Measurements from ENCODE around the gene TNN. TPM values are rescaled to one million over a fixed set of nuclear protein-coding genes. Genes with fewer than 3 reads are reported as not detected.

Gene TNN
- total and polyA plus RNA-seq, 11 donors = 0.03 to 0.59 (median 0.12) TPM; not detected in 3

DNA sequence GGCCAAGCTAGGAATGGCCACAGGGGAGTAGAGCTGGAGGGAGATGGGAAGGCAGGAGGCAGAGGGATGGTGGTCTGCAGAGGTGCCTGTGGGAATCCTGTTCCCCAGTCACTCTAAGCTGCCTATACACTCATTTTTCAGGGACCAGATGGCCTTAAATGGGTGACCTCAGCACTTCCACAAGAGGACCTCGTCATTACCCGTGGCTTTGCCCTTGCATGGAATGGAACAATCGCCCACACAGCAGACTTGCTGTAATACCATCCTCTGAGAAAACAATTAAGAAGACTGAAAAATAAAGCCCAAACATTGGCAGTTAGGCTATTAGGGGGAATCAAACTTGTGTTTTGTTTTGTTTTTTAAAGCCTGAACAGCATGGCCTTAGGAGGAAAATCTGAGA lies 12.9 kb upstream of the TNN start:
- H3K4me3 ChIP-seq = no peak overlapping the region
- intact Hi-C loops (cut with DNase I) = no loop called here
- no peaks in the 10 kb centered on the region for H3K36me3 ChIP-seq
- 78 to 81% (median 81%) methylated on average over 3 of the region's 3 CpGs for whole genome bisulfite sequencing, 4 donors
- DNase-seq (no peak), ATAC-seq (no peak)
- peaks cover 0 to 9% (median 0%) of the 10 kb centered on the region in 9 donors for H3K27me3 ChIP-seq
- peaks cover 0 to 18% (median 0%) of the 10 kb centered on the region in 12 donors for H3K9me3 ChIP-seq
- TF ChIP-seq CTCF (IDR thresholded peaks at IDR 0.05) = no peak
- TF ChIP-seq POLR2A (IDR thresholded peaks at IDR 0.05) = no peak
- H3K27ac ChIP-seq = no peak overlapping the region
- H3K4me1 ChIP-seq = no peaks in the 10 kb centered on the region

DNA sequence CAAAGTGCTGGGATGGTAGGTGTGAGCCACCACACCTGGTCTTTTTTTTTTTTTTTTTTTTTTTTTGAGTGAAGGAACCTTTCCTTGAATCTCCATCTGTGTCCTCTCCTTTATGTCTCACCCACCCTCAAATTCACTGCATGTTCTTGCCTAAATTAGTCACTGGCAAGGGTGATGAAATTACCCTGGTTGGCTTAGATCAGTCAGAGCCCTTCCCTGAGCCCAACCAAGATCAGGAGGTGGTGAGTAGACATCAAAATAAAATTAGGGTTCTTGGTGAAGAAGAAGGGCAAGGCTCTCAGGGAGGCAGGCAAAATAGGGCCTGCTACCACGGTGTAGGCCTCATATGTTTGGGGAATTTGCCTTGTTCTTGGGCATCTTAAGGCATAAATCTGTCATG lies 5.3 kb upstream of the TNN start:
- 84 to 89% (median 86%) methylated on average over 1 of the region's 1 CpG for WGBS, 4 donors
- Histone ChIP-seq H3K9me3 (peaks cover 0 to 9% (median 0%) of the 10 kb centered on the region in 12 donors), H3K4me3 (no peak overlapping the region), H3K4me1 (no peaks in the 10 kb centered on the region), H3K27ac (no peak overlapping the region), H3K27me3 (no peaks in the 10 kb centered on the region), H3K36me3 (no peaks in the 10 kb centered on the region)
- intact Hi-C loops (cut with DNase I) = no loop called here
- no peak for ATAC-seq
- DNase-seq = no peak
- no peak for TF ChIP-seq CTCF (IDR thresholded peaks at IDR 0.05)
- TF ChIP-seq POLR2A (IDR thresholded peaks at IDR 0.05) = no peak

GRCh38 chr1:175062858-175063257 lies 4.8 kb upstream of the TNN start:
- no peak for DNase-seq
- intact Hi-C loops (cut with DNase I) = no loop called here
- Histone ChIP-seq H3K9me3 (peaks cover 0 to 8% (median 0%) of the 10 kb centered on the region in 12 donors), H3K4me1 (no peaks in the 10 kb centered on the region), H3K4me3 (no peak overlapping the region), H3K36me3 (no peaks in the 10 kb centered on the region), H3K27me3 (no peaks in the 10 kb centered on the region), H3K27ac (no peak overlapping the region)
- TF ChIP-seq POLR2A (IDR thresholded peaks at IDR 0.05) (no peak), CTCF (IDR thresholded peaks at IDR 0.05) (no peak)
- no peak for ATAC-seq
- 51 to 61% (median 58%) methylated on average over 2 of the region's 2 CpGs for WGBS, 4 donors

- Histone ChIP-seq H3K27ac (peak overlapping the region in 6 of 12 donors; percentile 1 to 56 (median 18)), H3K4me3 (no peak overlapping the region), H3K27me3 (peaks cover 0 to 12% (median 0%) of the 10 kb centered on the region in 9 donors), H3K36me3 (no peaks in the 10 kb centered on the region), H3K4me1 (peaks cover 0 to 29% (median 8%) of the 10 kb centered on the region in 12 donors), H3K9me3 (no peaks in the 10 kb centered on the region)
- no peak for DNase-seq
- TF ChIP-seq CTCF (IDR thresholded peaks at IDR 0.05) = no peak
- no peak for TF ChIP-seq POLR2A (IDR thresholded peaks at IDR 0.05)
- ATAC-seq = no peak
- intact Hi-C loops (cut with DNase I) = loop anchor here in 1 of 10 donors (5.0 kb wide), 1 partner anchor 51 kb away; no protein-coding TSS in a partner anchor
These were observed 3.2 kb downstream of the TNN start for GRCh38 chr1:175070818-175071217.

All from heart left ventricle (tissue), 16 donors.